Measurements from ENCODE around the gene RHEBL1.

The RHEBL1 gene

DNA sequence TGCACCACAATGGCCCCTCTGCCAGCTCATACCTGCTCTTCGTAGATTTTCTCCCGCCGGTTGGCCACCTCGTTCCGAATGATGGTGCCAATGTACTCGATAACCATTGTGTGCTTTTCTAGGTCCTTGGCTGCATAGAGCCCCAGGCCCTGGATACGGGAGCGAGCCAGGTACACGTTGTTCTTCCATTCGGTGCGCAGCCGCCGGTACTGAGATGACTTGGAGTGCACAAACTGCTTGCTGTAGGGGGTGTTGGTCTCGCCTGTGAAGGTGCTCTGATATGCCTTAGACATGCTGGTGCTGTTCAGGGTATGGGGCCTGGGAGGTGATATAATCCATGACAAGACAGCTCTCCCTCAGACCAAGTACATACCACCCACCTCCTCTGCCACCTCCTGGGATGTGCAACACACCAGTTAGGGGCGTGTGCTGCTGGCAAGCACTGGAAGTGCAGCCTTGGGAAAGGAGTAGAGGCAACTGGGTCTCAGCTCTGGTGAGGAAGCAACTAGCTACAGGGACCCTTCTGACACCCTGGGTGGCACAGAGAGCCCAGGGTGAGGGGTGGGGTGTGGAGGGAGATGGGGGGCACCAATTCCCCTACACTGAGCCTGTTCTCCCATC is 47.1 kb downstream of the RHEBL1 start:
- no peak for DNase-seq (ENCODE audit: low spot score)
- TF ChIP-seq, protein P1, sequence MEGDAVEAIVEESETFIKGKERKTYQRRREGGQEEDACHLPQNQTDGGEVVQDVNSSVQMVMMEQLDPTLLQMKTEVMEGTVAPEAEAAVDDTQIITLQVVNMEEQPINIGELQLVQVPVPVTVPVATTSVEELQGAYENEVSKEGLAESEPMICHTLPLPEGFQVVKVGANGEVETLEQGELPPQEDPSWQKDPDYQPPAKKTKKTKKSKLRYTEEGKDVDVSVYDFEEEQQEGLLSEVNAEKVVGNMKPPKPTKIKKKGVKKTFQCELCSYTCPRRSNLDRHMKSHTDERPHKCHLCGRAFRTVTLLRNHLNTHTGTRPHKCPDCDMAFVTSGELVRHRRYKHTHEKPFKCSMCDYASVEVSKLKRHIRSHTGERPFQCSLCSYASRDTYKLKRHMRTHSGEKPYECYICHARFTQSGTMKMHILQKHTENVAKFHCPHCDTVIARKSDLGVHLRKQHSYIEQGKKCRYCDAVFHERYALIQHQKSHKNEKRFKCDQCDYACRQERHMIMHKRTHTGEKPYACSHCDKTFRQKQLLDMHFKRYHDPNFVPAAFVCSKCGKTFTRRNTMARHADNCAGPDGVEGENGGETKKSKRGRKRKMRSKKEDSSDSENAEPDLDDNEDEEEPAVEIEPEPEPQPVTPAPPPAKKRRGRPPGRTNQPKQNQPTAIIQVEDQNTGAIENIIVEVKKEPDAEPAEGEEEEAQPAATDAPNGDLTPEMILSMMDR (IDR thresholded peaks at IDR 0.05; ENCODE audit: borderline replicate concordance, control extremely low read depth, extremely low read depth, insufficient read depth, missing control alignments): no peak
- in situ Hi-C loops (cut with MboI; ENCODE audit: low sequenced_read_pairs, unreplicated experiment): no loop called here

DNA sequence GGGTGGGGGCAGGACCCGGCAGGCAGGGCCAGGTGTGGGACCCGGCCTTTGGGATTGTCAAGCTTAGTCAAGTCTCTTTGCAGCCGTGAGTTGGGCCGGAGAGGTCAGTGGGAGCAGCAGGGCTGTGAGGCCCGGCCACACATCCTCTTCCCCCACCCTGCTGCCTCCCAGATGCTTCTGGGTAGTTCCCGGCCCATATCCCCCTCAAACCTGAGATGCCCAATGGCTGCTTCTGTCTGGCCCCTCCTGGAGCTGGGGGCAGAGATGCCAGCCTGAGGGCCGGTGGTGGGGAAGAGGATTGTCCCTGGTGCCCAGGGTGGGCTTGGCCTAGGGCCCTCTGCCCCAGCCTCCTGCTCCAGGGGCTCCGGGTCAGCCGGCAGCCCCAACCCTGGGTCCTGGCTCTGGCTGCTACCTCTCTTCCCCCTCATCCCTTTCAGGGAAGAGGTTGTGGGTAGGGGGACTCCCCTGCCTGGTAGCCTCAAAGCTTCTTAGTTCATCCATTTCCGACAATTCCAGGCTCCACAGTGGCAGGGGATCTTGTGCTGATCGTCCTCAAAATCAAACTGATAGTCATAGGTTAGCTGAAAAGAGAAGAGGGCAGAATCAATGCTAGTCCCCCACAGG is 48.4 kb downstream of the RHEBL1 start:
- TF ChIP-seq, protein P1 (IDR thresholded peaks at IDR 0.05; ENCODE audit: borderline replicate concordance, control extremely low read depth, extremely low read depth, insufficient read depth, missing control alignments): no peak
- in situ Hi-C loops (cut with MboI; ENCODE audit: low sequenced_read_pairs, unreplicated experiment): no loop called here

DNA sequence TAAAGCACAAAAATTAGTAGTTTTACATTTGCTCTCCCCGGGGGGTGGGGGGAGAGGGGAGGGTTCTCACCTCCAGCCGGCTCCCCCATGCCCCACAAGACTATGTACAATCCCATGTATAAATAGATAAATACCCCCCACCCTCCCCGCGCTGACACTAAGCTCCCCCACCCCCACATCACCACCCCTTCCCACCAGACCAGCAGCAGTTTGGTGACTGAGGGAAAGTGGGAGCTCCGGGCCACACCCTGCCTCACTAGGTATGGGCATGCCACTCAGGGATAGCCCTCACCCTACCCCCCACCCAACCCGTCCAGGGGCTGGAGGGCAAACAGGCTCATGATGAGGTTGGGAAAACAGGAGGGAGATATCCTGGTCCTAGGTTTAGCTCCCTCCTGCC is 49.3 kb downstream of the RHEBL1 start:
- in situ Hi-C loops (cut with MboI; ENCODE audit: low sequenced_read_pairs, unreplicated experiment): no loop called here
- TF ChIP-seq, protein P1 (IDR thresholded peaks at IDR 0.05; ENCODE audit: borderline replicate concordance, control extremely low read depth, extremely low read depth, insufficient read depth, missing control alignments): no peak

More for the DNA sequence above, 48.4 kb downstream of the RHEBL1 start:
- peak; percentile 22 for DNase-seq (ENCODE audit: low spot score)

DNA sequence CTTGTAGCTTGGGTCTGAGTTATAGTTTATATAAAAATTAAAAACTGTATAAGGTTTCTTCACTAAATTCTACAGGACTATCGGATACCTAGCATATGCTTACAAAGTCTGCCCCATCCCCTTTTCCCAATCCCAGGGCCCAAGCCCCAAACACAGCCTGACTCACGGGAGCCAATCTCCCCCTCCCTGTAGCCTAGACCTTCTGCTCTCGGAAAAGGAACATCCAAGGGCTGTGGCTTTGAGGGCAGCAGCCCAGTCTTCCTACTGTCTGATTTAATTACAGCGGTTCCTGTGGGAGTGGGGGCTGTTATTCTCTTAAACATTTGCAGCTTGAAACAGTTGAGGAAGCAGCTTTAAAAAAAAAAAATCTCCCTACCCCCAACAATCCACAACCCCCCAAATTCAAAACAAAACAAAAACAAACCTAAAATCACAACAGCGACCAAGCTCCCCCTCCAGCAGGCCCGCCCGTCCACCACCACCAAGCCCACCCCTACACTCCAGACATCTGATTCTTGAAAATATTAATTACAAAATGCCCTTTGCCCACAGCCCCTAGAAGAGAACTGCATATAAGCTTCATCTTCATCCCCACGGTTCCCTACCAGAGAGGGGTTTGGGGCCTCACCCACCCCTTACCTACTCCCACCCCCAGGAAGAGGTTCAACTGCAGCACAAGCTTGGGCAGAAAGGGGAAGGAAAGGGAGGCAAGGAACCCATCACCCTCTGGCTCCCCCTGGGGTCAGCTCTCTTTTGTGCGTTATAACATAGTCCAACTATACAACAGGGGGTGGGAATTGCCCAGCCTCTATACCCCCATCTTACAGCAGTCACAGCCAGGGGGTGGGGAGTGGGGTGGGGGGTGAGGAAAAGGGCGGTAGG is 50.1 kb downstream of the RHEBL1 start:
- peak; percentile 79 for DNase-seq (ENCODE audit: low spot score)
- in situ Hi-C loops (cut with MboI; ENCODE audit: low sequenced_read_pairs, unreplicated experiment): no loop called here

More for the DNA sequence above, 49.3 kb downstream of the RHEBL1 start:
- DNase-seq (ENCODE audit: low spot score): peak; percentile 29

DNA sequence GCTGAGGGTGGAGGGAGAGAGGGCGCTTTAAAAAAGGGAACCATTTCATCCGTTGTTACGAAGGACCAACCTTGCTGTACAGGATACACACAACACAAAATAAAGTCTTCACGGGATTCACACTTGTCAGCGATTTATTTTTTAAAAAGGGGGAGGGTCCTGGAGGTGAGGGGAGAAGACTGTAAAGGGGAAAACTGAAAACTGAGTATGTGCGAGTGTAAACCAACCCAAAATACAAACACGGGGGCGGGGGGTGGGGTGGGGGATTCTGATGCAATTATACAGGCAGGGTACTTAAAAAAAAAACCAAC is 50.7 kb downstream of the RHEBL1 start:
- TF ChIP-seq, protein P1 (IDR thresholded peaks at IDR 0.05; ENCODE audit: borderline replicate concordance, control extremely low read depth, extremely low read depth, insufficient read depth, missing control alignments): no peak
- no peak for DNase-seq (ENCODE audit: low spot score)
- in situ Hi-C loops (cut with MboI; ENCODE audit: low sequenced_read_pairs, unreplicated experiment): no loop called here

More for the DNA sequence above, 50.1 kb downstream of the RHEBL1 start:
- TF ChIP-seq, protein P1 (IDR thresholded peaks at IDR 0.05; ENCODE audit: borderline replicate concordance, control extremely low read depth, extremely low read depth, insufficient read depth, missing control alignments): peak; percentile 43

DNA sequence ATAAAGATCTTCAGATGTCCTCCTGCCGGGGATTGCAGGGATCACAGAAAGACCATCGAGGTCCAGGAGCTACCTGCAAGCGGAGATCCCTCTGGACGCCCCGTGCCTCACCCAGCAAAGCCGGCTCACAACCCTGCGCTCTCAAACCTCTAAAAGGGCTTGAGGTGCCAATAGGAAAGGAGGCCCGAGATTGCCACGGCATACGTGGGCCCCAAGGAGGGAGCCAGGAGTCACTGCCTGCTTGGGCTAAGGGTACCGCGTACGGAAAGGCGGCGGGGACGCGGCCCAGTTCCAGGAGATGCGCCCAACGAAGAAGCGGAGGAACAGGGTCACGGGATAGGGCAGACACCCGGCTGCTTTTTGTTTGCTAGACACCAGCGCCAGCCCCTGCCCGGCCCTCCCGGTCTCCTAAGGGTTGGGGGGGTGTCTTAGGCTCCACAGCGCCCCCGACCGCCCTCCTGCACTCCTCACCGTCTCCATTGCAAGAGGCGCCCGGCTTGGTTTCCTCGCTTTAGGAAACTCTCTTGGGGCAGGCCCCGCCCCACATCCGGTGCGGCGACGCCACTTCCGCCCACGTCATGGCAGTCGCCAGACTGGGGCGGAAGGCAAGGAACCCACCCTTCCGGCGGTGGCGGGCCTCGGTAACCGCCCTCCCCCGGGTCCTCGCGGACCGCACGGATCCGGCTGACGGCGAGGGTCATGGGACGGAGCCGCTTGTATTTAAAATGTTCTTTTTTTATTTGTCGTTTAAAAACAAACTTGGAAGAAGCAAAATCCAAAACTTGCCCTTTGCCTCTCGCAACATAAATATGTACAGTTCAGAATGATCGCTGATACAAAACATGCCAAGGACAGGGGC is 51.3 kb downstream of the RHEBL1 start, which contains the start of gene PRKAG1:
Gene PRKAG1 (minus strand): TSS at position 516 of the 859 bp plus-strand sequence. CDS start 36 bp downstream, at position 480.
- in situ Hi-C loops (cut with MboI; ENCODE audit: low sequenced_read_pairs, unreplicated experiment): no loop called here
- peak; percentile 99 for DNase-seq (ENCODE audit: low spot score)
- TF ChIP-seq, protein P1 (IDR thresholded peaks at IDR 0.05; ENCODE audit: borderline replicate concordance, control extremely low read depth, extremely low read depth, insufficient read depth, missing control alignments): peak; percentile 77

All from GM13976 (cell line).